Muscle layer of colon (tissue), 2 donors: Measurements from ENCODE around the gene TASP1.

Experiments
- H3K27ac ChIP-seq: one replicate; pipeline ENCODE4 v1.7.0; 2013; ENCODE audit warnings: low read depth, mild to moderate bottlenecking, low read length, moderate library complexity
- H3K27me3 ChIP-seq, 2 donors: one replicate each; pipeline ENCODE4 v1.7.0; 2013; ENCODE audit warnings: low read length in 2 of 2, mild to moderate bottlenecking in 2 of 2; ENCODE audit not compliant: insufficient read depth in 2 of 2, control insufficient read depth in 1 of 2
- H3K36me3 ChIP-seq: one replicate; pipeline ENCODE4 v1.7.0; 2013; ENCODE audit warnings: mild to moderate bottlenecking, low read length; ENCODE audit not compliant: insufficient read depth
- H3K4me1 ChIP-seq: one replicate; pipeline ENCODE4 v1.7.0; 2013; ENCODE audit warnings: mild to moderate bottlenecking, low read length; ENCODE audit not compliant: insufficient read depth
- H3K4me3 ChIP-seq, 2 donors: one replicate each; pipeline ENCODE4 v1.7.0; 2013; ENCODE audit warnings: low read length in 2 of 2, low read depth in 1 of 2, mild to moderate bottlenecking in 1 of 2, moderate library complexity in 1 of 2
- H3K9ac ChIP-seq: one replicate; pipeline ENCODE4 v1.7.0; 2013; ENCODE audit warnings: low read length
- H3K9me3 ChIP-seq: one replicate; pipeline ENCODE4 v1.7.0; 2013; ENCODE audit warnings: mild to moderate bottlenecking, low read length
- donor health status: abdominal sarcoma.
- donor health status: Adenocarcinoma of cecum.

The TASP1 gene

DNA sequence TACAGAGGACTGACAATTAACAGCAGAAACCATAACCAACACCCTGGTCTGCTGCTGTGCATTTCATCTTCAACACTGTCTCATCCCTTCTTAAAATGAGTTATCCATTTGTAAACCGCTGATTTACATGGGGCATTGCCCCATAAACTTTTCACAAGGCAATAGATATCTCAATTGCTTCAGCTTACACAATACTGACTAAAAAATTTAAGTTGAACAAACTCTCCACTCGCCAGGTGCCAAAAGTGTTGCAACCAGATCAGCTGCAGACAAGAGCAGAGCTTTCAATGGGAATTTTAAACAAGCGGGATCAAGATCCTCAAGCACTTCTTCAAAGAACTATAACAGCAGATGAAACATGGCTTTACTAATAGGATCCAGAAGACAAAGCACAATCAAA, 183.0 kb downstream of the TASP1 start:
- no peaks in the 10 kb centered on the region for H3K36me3 ChIP-seq
- no peak overlapping the region for H3K27ac ChIP-seq
- no peak overlapping the region for H3K9ac ChIP-seq
- no peaks in the 10 kb centered on the region for H3K4me1 ChIP-seq
- no peaks in the 10 kb centered on the region for H3K9me3 ChIP-seq
- H3K4me3 ChIP-seq = no peak overlapping the region
- H3K27me3 ChIP-seq = no peaks in the 10 kb centered on the region

DNA sequence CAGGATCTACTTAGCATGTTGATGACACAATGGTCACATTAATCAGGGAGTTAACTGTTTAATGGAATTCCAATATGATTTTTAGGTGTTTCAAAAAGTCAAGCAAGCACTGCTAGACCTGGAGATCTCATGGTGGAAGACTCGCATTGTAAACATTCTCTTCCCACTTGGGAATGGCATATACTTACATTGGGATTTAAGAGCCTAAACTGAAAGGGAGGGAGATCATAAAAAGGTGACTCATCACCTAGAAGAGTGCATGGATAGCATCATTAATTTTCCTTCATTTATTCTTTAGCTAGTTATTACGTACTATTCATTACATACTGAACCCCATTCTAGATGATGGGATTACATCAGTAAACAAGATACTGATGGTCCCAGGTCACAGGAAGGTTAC, 185.4 kb downstream of the TASP1 start:
- H3K27ac ChIP-seq = no peak overlapping the region
- no peak overlapping the region for H3K9ac ChIP-seq
- H3K27me3 ChIP-seq = no peaks in the 10 kb centered on the region
- H3K4me1 ChIP-seq = no peaks in the 10 kb centered on the region
- no peaks in the 10 kb centered on the region for H3K9me3 ChIP-seq
- H3K36me3 ChIP-seq = no peaks in the 10 kb centered on the region
- no peak overlapping the region for H3K4me3 ChIP-seq

- no peak overlapping the region for H3K4me3 ChIP-seq
- no peak overlapping the region for H3K27ac ChIP-seq
- no peaks in the 10 kb centered on the region for H3K27me3 ChIP-seq
- H3K9ac ChIP-seq = no peak overlapping the region
- H3K36me3 ChIP-seq = no peaks in the 10 kb centered on the region
- no peaks in the 10 kb centered on the region for H3K4me1 ChIP-seq
- H3K9me3 ChIP-seq = no peaks in the 10 kb centered on the region
Observed at GRCh38 chr20:13452470-13453124, 186.1 kb downstream of the TASP1 start.

DNA sequence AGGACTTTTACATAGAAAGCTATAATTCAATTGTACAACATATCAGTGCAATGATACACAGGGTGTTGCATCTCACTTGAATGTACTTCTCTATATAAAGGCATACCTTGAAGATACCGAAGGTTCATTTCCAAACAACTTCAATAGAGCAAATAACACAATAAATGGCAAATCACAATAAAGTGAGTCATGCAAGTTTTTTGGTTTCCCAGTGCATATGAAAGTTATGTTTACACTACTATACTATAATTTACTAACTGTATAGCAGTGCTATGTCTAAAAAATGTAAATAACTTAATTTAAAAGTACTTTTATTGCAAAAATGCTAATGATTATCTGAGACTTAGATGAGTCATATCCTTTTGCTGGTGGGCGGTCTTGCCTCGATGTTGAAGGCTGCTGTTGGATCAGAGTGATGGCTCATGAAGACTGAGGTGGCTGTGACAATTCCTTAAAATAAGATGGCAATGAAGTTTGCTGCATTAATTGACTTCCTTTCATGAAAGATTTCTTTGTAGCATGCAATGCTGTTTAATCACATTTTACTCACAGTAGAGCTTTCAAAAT, 188.8 kb downstream of the TASP1 start:
- Histone ChIP-seq H3K27me3 (no peaks in the 10 kb centered on the region), H3K36me3 (no peaks in the 10 kb centered on the region), H3K9me3 (no peaks in the 10 kb centered on the region), H3K4me3 (no peak overlapping the region), H3K27ac (no peak overlapping the region), H3K4me1 (no peaks in the 10 kb centered on the region), H3K9ac (no peak overlapping the region)

DNA sequence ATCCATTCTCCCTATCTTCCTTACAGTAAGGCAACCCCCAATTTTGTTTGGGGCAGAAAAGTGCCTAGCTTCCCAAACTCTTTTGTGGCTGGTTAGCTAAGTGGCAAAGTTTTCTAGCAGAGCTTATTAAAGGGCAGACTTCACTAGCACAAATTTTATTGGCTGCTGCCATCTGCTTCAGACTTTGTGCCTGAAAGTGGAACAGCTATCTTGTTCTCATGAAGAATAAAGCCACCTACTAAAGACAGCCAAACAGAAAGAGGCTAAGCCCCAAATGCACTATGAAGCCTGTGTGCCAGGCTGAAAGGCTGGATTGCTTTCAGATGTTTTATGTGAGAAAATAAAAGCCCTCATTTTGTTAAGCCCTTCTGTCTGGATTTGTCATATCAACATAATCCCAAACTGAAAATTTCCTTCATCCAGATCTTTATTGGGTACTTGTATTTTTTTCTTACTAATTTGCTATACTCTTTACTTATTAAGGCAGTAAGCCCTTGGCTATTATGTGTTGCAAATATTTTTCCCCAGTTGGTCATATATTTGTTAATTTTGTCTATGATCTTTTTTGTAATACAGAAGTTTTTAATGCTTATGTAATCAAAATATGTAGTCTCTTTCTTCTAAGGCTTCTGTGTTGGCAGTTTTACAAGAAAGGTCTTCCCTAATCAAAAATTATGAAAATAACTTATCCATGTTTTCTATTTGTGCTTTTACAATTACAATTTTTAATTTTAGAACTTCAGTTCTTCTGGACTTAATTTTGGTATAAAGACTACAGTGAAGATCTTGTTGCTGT, 191.1 kb downstream of the TASP1 start:
- Histone ChIP-seq H3K9me3 (no peaks in the 10 kb centered on the region), H3K27ac (no peak overlapping the region), H3K9ac (no peak overlapping the region), H3K36me3 (no peaks in the 10 kb centered on the region), H3K4me3 (no peak overlapping the region), H3K27me3 (no peaks in the 10 kb centered on the region), H3K4me1 (no peaks in the 10 kb centered on the region)

- Histone ChIP-seq H3K4me3 (no peak overlapping the region), H3K9ac (no peak overlapping the region), H3K4me1 (no peaks in the 10 kb centered on the region), H3K36me3 (no peaks in the 10 kb centered on the region), H3K9me3 (no peaks in the 10 kb centered on the region), H3K27me3 (no peaks in the 10 kb centered on the region), H3K27ac (no peak overlapping the region)
Observed at GRCh38 chr20:13443690-13444089, 195.0 kb downstream of the TASP1 start.

DNA sequence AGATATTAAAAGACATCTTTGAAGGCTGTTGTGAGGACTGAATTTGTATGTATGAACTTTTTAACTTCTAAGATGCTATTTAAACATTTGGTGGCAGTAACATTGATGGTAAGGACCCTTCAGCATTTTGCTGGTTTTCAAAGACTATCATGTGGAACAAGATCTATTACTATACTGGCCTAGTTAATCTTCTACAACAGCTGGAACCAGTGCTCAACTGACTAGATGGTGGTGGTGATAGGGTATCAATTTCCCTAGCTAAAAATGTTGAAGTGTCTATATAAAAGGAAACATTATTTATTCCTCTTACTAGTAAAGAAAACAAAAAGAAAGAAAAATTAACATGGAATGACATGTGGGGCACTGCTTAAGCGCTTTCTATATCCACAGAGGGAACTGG, 195.7 kb downstream of the TASP1 start:
- Histone ChIP-seq H3K27ac (no peak overlapping the region), H3K4me1 (no peaks in the 10 kb centered on the region), H3K36me3 (no peaks in the 10 kb centered on the region), H3K9me3 (no peaks in the 10 kb centered on the region), H3K27me3 (no peaks in the 10 kb centered on the region), H3K9ac (no peak overlapping the region), H3K4me3 (no peak overlapping the region)

DNA sequence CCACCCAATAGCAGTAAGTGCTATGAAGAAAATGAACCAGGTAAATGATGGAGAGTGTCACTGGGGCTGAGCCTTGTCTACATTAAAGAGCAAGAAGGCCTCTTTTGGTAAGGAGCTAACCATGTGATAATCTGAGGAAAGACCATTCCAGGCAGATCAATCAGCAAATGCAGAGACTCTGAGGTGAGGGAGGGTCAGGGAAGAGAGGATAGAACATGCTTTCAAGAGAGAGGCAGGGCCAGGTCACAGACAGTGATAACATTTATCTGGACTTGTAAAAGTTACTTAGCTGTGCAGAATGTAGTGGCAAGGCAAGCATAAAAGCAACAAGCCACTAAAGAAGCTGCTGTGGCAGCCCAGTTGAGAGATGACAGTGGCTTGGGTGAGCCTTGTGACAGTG, 197.3 kb downstream of the TASP1 start:
- Histone ChIP-seq H3K9me3 (no peaks in the 10 kb centered on the region), H3K9ac (no peak overlapping the region), H3K4me3 (no peak overlapping the region), H3K27ac (no peak overlapping the region), H3K36me3 (no peaks in the 10 kb centered on the region), H3K4me1 (no peaks in the 10 kb centered on the region), H3K27me3 (no peaks in the 10 kb centered on the region)

DNA sequence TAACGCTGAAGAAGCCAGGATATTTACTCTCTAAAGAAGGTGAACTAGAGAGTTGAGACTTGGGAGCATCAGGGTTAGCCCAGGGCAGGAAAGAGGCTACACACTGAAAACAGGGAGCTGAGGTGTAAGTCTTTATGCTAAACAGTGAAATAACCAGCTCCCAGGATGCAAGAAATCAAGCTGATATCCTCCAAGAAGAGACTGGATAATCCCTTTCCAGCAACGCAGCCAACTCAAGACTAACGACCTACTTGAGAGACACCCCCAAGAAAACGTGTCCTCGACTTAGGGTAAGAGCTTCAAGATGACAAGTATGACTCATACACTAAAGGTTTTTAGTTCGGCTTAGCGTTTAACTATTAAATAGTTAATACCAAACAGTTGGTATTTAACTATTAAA, 202.2 kb downstream of the TASP1 start:
- Histone ChIP-seq H3K27me3 (no peaks in the 10 kb centered on the region), H3K4me1 (no peaks in the 10 kb centered on the region), H3K36me3 (peaks cover 4% of the 10 kb centered on the region), H3K27ac (no peak overlapping the region), H3K9me3 (no peaks in the 10 kb centered on the region), H3K9ac (no peak overlapping the region), H3K4me3 (no peak overlapping the region)

GRCh38 chr20:13432126-13432525, 206.6 kb downstream of the TASP1 start:
- no peak overlapping the region for H3K27ac ChIP-seq
- peaks cover 2% of the 10 kb centered on the region for H3K4me1 ChIP-seq
- H3K4me3 ChIP-seq = no peak overlapping the region
- no peaks in the 10 kb centered on the region for H3K27me3 ChIP-seq
- H3K9me3 ChIP-seq = no peaks in the 10 kb centered on the region
- peaks cover 9% of the 10 kb centered on the region for H3K36me3 ChIP-seq
- H3K9ac ChIP-seq = no peak overlapping the region

- H3K9me3 ChIP-seq = no peaks in the 10 kb centered on the region
- no peaks in the 10 kb centered on the region for H3K27me3 ChIP-seq
- no peak overlapping the region for H3K4me3 ChIP-seq
- H3K27ac ChIP-seq = no peak overlapping the region
- no peak overlapping the region for H3K9ac ChIP-seq
- peaks cover 9% of the 10 kb centered on the region for H3K36me3 ChIP-seq
- H3K4me1 ChIP-seq = peaks cover 11% of the 10 kb centered on the region
Observed at GRCh38 chr20:13430346-13431002, 208.3 kb downstream of the TASP1 start.
